GM12874 (cell line): ENCODE measurements around the gene LTBP1.

Experiments used
- TF ChIP-seq, protein P1 (sequence below): IDR thresholded peaks from 2 replicates; pipeline ENCODE4 v1.5.1; 2011; ENCODE audit warnings: low read depth, mild to moderate bottlenecking, control low read depth, low read length, moderate library complexity; ENCODE audit not compliant: insufficient read depth

The LTBP1 gene

DNA sequence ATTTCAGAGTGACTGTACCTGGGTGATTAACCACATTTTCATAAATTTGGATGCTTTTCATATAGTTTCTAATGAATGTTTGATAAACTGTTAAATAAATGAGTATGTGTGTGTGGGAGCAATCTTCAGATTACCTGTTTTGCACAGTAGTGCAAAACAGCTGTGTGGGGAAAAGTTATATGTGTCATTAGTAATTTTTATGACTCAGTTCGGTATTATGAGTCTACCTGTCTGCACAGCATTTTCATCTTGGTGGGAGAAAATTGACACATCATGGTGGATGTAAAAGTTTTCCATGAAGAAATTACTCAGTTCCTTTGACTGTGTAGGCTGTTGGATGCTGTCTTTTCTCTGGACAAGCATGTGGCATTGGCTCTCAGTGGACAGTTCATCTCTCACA, 43.8 kb downstream of the LTBP1 start:
- TF ChIP-seq, protein P1, sequence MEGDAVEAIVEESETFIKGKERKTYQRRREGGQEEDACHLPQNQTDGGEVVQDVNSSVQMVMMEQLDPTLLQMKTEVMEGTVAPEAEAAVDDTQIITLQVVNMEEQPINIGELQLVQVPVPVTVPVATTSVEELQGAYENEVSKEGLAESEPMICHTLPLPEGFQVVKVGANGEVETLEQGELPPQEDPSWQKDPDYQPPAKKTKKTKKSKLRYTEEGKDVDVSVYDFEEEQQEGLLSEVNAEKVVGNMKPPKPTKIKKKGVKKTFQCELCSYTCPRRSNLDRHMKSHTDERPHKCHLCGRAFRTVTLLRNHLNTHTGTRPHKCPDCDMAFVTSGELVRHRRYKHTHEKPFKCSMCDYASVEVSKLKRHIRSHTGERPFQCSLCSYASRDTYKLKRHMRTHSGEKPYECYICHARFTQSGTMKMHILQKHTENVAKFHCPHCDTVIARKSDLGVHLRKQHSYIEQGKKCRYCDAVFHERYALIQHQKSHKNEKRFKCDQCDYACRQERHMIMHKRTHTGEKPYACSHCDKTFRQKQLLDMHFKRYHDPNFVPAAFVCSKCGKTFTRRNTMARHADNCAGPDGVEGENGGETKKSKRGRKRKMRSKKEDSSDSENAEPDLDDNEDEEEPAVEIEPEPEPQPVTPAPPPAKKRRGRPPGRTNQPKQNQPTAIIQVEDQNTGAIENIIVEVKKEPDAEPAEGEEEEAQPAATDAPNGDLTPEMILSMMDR: no peak

DNA sequence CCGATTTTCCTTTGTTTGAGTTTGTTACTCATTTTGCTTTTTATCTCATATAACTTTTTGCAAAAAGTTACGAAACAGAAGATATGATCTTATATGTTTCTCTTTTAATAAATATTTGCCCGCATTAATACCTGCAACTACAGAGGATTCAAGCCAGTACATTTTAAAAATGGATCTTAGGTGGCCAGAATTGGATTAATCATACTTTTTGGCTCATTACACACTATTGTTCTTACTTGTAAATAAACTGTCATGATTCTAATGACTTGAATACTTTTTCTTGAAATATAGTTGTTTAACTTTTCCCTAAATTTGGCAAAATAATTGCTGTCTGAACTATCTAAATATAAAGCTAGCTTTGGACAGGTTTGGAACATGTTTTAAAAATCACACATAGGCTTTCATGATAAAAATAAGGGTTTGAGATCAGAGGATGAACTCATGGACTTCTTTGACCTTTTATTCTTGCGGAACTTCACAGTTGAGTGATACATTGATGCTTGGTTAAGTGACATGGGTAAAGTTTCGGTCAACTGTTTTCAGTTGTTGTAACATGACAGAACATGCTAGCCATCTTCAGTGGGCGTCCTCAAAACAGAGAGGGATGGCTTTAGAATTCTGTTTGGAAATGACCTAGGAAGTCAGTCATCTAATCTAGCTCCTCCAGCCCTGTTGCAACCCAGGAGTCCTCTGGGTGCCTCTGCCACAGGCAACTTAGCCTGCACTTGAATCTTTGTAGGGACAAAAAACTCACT, 44.5 kb downstream of the LTBP1 start:
- TF ChIP-seq, protein P1: no peak

GRCh38 chr2:32993005-32993539, 46.3 kb downstream of the LTBP1 start:
- TF ChIP-seq, protein P1: no peak

- TF ChIP-seq, protein P1: no peak
These were observed 51.0 kb downstream of the LTBP1 start for GRCh38 chr2:32997705-32998104.

GRCh38 chr2:33000986-33001385, 54.2 kb downstream of the LTBP1 start:
- TF ChIP-seq, protein P1: no peak

- TF ChIP-seq, protein P1: no peak
These were observed 55.1 kb downstream of the LTBP1 start for GRCh38 chr2:33001823-33002222.

- TF ChIP-seq, protein P1: no peak
These were observed 56.1 kb downstream of the LTBP1 start for GRCh38 chr2:33002863-33003262.
